ENCODE results near the gene ADAMTSL2.

The ADAMTSL2 gene

DNA sequence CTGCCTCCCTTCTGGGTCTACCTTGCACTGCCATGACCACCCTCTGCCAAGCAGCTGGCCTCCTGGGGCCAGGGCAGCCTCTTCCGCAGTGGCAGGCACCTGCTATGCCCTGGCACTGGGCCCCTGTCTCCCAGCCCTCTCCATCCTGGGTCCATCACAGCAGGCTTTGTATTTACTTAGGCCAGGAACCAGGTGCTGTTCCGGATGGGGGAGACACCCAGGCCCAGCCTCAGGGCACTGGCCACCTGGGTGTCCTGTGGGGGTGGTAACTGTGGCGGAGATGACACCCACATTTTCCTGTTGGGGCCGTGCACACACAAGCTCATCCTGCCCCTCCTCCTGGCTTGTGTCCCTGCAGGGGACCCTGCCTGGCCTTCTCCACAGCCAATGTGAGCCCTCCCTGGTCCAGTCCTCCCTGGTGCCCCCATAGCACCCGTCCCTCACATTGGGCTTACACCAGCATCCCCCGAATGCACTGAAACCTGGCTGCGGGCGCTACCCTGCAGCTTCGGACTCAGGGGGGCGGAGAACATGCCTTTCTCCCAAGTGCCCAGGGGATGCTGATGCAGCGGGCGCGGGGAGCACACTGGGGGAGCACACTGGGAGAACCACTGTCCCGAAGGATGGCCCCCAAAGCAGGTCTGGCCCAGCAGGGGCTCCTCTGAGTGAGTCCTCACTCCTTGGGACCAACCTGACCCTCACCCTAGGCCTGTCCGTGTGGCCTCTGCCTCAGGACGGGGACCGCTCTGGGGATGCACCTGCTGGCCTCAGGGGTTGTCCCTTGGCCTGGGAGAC lies 56.8 kb downstream of the ADAMTSL2 start:
- no peak for DNase-seq

DNA sequence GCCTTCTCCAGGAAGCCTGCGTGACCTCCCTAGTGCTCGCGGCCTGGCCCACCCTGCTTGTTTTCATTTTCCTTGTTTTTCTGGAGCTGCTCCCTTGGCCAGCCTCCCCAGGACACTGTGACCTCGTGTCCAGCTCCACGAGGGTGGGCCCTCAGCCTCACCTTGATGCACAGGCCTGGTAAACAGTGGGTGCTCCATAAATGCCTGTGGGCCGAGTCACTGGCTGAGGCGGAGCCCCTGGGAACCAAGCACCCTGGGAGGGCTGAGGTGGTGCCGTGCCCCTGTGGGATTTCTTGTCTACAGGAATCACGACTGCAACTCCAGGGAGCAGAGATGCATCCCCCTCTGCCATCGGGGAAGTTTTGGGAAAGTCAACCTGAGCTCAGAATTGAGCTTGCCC lies 57.5 kb downstream of the ADAMTSL2 start:
- DNase-seq: no peak

DNA sequence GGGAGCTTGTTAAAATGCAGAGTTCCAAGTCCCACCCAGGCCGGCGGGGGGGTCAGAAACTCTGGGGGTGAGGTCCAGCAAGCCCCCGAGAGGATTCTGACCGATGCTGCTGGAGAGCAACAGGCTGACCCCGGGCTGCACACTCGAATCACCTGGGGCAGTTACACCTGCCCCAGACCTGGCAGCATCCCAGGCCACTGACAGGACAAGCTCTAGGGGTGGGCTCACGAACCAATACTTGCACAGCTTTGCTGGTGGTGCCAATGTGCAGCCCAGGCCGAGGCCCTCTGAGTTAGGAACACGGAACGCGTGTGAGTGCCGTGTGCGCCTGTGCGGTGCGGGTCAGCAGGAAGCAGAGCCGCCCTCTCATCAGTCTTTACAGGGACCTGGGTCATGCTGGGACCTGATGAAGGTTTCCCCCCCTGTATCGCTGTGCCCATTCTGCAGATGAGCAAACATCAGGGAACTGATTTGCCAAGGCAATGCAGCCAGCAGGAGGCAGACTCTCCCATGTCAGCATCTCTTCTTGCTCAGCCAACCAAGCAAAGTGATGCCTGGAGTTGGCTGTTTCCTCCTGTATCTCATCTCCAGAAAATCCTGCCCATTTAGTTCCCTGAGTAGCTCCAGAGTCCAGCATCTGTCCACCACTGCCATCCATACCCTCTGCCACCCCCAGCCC lies 58.4 kb downstream of the ADAMTSL2 start:
- no peak for DNase-seq

DNA sequence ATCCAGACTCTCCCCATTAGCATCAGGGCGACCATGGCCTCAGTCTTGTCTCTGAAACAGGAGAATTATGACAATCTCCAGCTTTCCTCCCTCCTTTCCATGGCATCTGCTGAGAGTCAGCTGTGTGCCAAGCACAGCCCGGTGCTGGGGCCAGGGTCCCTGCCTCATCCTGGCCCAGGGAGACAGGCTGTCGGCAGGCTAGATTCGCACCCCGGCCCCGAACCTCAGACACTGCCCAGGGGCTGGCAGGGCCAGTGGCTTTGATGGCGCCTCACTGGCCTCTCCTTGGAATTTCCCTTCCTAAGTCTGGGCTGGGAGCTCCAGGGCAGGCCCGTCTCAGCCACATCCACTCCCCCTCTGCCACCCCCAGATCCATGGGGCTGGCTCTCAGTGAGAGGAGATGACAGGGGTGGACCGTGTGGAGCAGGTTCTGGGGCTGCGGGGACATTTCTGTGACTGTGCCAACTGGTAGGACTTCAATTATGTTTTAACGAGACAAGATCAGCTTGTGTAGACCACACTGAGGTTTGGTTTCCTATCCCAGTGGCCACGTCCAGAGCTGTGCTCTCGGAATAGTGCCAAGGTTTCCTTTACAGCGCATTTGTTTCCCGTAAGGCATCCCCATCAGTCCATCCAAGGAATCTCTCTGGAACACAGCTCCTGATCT lies 59.2 kb downstream of the ADAMTSL2 start:
- no peak for DNase-seq

DNA sequence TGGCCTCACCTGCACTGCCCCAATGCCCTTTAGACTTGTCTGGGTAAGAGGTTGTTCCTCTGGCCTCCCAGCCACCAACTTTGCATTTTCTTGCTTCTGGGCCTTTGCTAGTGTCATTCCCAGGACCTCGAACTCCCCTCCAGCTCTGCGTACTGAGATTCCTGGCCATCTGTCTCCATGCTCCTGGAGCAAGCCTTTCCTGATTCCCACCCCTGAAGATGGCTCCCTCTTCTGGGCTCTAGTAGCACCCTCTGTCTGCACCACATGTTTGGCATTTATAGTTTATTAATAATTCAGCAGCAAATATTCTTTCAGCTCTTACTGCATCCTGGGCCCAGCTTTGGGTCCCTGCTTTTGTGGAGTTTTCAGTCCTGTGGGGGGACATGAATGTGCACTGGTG lies 59.8 kb downstream of the ADAMTSL2 start:
- DNase-seq: no peak

DNA sequence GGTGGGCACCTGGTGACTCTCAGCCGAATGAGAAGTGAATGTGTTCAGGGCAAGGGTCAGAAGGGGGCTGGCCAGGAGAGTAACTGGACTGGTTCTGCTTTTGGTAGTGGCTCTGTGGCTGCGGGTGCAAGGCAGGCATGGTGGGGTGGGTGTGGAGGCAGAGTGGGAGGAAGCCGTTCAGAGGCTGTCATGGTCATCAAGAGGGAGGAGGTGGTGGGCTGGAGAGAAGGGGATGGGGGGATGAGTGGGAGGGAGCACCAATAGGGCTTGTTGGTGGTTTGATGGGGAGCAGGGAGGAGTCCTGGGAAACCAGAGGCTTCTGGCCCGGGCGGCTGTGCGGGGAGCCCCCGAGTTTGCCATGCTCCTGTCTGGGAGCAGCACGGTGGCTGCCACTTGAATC lies 61.4 kb downstream of the ADAMTSL2 start:
- no peak for DNase-seq

DNA sequence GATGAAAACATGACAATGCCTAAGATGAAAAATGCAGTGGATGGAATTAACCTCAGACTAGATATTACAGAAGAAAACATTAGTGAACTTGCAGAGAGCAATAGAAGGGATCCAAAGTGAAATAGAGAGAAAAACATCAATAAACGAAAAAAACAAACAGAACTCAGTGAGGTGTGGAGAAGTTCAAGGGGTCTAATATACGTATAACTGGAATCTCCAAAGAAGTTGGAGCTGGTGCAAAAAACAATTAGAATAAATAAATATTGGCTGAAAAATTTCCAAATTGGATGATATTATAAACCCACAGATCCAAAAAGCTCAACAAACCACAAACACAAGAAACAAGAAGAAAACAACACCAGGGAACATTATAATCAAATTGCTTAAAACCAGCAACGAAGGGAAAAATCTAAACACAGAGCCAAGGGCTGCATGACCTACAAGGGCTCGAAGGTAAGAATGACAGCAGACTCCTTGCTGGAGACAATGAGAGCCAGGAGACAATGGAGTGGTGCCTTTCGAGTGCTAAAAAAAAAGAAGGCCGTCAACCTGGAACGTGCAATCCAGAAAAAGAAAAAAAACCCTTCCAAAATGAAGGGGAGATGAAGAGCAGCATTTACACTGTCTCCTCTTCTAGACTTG lies 62.9 kb downstream of the ADAMTSL2 start:
- DNase-seq: no peak

DNA sequence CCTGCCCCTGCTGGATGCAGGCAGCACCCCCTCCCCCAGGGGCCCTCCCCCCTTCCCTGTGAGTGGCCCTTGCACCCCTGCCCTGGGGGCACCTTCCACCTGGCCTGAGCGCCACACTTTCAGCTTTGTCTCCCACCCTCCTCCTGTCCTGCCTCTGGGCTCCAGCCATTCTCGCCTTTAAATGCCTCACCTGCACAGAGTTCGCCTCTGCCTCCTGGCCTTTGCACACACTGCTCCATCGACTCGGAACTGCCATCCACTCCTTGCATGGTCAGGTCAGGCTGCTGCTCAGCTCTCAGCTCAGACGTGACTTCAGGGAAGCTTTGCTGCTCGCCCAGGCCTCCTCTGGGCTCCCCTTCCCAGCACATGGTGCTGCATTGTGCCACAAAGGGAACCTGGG lies 64.5 kb downstream of the ADAMTSL2 start:
- DNase-seq: no peak

DNA sequence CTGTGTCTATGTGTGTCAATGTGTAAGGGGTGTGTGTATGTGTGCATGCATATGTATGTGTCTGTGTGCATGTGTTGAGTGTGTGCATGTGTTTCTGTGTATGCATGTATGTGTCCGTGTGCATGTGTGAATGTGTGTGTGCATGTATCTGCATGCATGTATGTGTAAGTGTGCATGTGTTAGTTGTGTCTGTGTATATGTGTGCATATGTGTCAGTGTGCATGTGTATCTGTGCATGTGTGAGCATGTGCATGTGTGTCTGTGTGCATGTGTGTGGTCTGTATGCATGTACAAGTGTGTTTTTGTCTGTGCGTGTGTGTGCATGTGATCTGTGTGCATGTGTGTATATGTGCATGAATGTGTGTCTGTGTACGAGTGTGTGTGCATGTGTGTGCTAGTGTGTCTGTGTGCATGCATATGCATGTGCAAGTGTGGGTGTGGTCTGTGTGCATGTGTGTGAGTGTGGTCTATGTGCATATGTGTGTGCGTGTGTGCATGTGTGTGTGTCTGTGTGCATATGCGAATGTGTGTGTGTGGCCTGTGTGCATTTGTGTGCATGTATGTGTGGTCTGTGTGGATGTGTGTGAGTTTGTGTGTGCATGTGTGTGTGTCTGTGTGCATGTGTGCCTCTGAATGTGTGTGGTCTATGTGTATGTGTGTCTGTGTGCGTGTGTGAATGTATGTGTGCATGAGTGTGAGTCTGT lies 65.1 kb downstream of the ADAMTSL2 start:
- no peak for DNase-seq

DNA sequence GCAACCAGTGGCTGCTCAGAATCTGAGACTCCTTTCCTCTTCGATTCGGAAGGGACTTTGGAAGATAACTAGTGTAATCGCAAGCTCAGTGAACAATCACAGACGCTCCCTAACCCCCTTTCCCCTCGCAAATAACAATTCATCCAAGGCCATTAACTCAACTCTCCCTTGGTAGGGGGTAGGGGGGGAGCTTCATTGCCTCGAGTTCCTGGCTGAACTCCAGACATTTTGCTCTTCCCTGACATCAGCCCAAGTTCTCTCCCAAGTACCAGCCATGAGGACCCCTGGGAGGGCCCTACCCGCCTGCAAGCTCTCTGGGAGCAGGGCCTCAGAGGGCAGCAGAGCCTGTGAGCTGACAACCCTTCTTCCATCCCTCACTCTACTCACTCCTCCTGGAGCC lies 66.2 kb downstream of the ADAMTSL2 start:
- no peak for DNase-seq

DNA sequence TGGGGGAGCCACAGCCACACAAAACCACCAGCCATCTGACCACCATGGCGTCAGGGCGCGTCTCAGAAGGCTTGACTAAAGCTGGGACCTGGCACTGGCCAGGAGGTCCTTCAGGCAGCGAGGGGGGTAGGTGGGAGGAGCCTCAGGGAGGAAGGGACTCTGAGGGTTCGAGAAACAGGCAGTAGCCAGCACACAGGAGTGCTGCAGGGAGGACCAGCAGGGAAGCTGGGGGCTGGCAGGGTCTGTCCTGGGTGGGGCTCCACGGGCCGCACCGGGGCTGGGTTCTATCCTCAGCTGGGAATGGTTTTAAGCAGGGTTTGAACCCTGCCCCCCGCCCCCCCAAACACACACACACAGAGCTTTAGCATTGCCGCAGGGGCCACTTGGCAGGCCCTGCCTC lies 67.2 kb downstream of the ADAMTSL2 start:
- DNase-seq: no peak

DNA sequence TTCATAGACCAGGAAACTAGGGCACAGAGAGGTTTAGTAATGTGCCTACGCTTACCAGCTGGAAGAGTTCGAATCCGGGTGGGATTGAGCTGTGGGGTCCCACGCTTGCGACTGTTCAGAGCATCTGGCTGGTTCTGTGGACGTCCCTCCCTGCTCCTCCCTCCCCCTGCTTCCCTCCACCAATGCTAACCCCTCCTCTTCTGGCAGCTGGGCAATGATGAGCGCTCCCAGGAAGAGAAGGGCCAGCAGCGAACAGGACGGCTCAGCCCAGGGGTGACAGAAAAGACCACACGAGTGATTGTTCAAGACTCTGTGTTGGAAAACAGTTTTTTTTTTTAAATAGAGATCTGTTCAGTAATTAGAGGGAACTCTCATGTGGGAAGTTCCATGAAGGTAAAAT lies 67.8 kb downstream of the ADAMTSL2 start:
- DNase-seq: no peak

DNA sequence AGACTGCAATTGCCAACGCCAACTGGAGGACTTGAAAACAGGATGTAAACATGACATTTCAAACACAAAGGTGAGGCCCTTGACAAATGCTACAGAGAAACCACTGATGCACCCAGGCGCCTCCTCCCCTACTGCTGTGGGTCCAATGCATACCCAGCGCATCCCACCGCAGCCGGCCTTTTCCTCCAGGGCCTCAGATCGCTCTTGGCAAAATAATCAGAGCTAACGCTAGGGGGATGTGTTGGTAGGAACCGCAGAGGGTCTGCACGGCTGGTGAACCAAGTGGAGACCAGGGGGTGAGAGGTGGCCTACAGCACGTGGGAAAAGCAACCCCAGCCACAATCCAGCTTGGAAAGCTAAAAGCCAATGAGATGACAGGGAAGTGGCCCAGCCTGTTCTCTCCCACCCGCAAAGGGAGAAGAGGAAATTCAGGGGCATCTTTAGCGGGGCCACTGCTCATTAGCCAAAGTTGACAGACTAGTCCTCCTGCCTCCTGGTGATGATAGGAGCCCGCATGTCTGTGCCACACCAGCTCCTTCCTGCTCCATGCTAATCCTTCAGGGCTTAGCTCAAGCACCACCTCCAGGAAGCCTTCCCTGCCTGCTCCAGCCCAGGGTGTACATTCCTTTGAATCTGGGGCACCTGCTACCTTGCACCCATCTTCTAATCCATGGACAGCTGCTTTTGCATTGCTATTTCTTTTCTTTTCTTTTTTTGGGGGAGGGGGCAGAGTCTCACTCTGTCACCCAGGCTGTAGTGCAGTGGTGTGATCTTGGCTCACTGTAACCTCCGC lies 68.8 kb downstream of the ADAMTSL2 start:
- no peak for DNase-seq

DNA sequence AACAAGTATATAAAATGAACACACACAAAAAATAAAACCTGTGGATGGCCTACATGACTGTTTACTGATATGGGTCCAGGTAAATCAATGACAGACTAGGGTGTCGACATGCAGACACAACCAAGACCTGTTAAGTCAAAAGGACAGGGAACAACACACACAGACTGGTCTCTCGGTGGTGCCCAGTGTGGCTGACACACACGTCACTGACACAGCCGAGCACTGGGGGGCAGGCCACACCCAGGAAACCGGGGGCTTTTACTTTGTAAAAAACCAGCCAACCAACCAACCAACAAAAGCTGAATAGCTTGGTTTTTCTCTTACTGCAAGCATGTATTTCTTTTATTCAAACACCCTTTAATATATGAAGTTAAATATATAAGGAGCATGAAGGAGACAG lies 69.7 kb downstream of the ADAMTSL2 start:
- peak; percentile 12 for DNase-seq

DNA sequence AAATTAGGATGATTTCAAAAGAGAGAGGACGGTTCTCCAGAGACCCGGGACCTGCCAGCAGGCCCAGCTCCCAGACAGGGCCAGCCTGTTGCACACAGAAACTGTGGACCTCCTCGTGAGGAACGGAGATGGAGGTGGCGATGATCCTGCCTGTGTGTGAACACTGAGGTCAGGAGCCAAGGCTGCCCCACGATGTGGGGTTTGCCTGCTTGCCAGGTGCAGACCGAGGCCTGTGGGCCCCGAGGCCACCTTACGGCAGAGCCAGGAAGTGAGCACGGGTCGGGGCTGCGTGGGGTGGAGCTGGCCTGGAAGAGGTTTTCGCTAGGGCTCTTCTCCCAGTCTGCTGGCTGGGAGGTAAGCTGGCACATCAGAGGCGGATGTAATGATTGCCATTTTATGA lies 70.4 kb downstream of the ADAMTSL2 start:
- DNase-seq: no peak

DNA sequence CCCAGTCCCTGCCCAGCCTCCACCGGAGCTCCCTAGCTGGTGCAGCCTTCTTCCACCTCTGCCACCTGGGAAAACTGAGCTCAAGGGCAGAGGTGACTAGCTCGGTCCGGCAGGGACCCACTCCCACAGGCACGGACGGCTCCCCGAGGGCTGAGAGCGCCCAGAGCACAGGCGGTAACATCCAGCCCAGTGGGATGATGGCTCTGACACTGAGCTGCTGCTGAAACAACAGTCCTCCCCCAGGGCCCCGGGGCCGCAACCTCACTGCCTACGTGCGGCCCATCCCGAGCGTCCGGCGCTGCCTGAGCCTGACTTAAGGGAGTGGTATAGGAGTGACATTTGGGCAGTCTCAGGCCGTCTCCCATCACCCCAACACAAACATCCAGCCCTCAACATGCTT lies 70.9 kb downstream of the ADAMTSL2 start:
- DNase-seq: no peak

DNA sequence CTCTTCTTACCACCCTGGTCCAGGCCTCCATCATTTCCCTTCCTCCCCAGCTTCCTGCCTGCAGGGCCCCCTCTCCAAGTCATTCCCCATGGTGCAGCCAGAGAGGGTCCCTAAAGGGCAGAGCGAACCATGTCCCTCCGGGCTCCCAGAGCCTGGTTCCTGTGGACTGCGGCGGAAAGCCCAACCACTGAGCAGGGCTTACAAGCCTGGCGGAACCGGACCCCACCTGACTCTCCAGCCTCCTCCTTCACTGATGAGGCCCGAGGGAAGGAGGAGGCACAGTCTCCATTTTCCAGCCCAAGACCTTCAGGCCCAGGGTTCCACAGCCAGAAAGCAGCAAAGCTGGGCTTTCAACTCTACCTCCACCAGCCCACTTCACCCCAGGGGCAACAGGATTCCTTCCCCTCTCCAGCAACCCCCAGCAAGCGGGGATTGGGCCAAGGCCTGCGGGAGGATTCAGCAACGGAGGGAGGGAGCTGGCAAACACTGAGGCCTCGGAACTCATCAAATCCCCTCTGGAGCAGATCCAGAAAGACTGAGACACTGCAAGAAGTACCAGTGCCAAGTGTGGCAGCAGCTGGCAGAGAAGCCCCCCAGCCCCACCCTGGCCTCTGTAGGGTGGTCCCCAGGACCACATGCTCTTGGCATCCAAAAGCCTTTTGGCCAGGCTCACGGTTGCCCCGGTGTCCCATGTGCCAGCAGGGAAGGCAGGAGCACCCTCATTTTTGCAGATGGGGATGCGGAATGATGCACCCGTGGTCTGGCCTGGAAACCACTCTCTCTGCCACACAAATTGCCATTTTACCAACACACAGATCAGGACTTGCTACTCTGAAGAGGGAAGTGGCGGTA lies 71.6 kb downstream of the ADAMTSL2 start:
- DNase-seq: no peak

DNA sequence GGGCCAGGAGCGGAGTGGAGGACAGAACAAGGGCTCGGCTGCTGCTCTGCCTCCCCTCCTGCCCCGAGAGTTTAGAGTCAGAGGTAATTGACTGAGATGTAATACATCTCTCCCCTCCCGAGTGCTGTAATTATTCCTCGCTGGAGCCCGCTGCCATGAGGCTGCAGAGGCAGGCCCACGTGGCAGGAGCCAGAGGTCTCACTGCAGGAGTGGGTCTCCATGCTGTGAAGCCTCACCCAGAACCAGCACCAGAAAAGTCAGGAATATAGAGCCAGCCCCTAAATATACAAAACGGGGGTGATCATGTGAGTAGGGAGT lies 72.2 kb downstream of the ADAMTSL2 start:
- no peak for DNase-seq

DNA sequence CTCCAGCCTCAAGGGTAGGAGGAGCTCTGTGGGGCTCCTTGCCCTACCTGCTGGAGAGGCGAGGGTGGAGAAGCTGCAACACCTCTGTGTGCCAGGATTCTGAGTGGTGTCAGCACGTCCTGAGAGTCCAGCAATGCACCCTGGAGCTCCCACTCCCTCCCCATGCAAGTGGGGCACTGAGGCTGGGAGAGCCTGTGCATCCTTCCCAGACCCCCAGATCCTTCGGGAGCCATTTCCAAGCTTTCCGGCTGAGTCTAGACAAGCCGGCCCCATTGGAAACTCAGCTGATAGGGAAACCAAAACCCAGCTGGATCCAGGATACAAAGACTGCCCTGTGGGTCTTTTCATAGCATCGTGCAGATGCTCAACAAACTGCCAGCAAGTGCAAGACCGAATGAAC lies 72.9 kb downstream of the ADAMTSL2 start:
- DNase-seq: no peak

DNA sequence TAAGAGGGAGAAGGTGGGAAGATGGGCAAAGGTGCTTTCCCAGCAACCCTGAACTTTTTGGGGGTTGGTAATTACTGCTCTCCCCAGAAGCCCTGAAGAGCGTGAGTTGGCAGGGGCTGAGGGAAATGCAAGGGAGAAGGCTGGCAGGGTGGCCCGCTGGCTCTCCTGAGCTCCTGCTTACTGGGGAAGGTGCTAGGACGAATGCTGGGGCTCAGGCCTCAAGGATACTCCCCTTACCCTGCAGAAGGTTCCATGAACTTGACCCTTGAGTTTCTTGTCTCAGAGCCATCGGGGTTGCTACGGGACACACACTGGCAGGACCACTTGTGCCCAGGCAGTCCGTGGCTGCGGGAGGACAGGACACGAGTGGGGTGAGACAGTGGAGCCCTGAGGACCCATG lies 73.5 kb downstream of the ADAMTSL2 start:
- no peak for DNase-seq

DNA sequence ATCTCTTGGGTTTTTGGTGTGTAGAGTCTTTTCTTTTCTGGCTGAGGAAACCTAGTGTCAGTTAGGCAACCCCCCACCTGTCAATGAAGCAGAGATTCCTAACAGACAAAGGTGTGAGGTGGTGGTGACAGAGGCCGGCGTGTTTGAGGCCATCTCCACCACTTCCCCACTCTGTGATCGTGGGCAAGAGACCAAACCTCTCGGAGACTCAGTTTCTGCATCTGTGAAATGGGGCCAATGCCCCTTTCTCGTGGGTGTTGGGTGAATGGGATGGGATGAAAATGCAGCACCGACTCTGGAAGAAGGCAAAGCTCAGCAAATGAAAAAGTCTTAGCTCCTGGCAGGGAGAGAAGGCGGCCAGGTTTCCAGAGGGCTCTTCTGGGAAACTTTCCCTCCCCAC lies 73.9 kb downstream of the ADAMTSL2 start:
- DNase-seq: no peak
